Stimulated activated naive CD8-positive, alpha-beta T cell treated with anti-CD3 and anti-CD28 coated beads, Interleukin-15, amount 100 ng/mL, for 72 hours (primary cell): ENCODE results near the gene KCNA10.

Experiments used
- ATAC-seq: fragments of 150-1000 bp; cut with Tn5 transposase; 2 replicates; pipeline ENCODE4 v1.10.0; 2021; ENCODE audit warnings: mild to moderate bottlenecking, moderate library complexity
- DNase-seq, 2 donors: peaks; one replicate each; pipeline ENCODE4 v3.0.0; 2021 to 2022
- H3K27ac Mint-ChIP-seq, 2 donors: one replicate each; pipeline ENCODE4 v1.8.0; 2022; ENCODE audit warnings: mild to moderate bottlenecking in 2 of 2, mixed read lengths in 2 of 2, moderate library complexity in 2 of 2
- H3K27me3 Mint-ChIP-seq: one replicate; pipeline ENCODE4 v1.8.0; 2022; ENCODE audit warnings: mixed read lengths
- H3K4me1 Mint-ChIP-seq: one replicate; pipeline ENCODE4 v1.8.0; 2022; ENCODE audit warnings: mild to moderate bottlenecking, mixed read lengths
- H3K4me3 Mint-ChIP-seq, 2 donors: one replicate each; pipeline ENCODE4 v1.8.0; 2022; ENCODE audit warnings: mild to moderate bottlenecking in 2 of 2, mixed read lengths in 2 of 2, moderate library complexity in 1 of 2
- H3K9me3 Mint-ChIP-seq, 2 donors: one replicate each; pipeline ENCODE4 v1.8.0; 2022; ENCODE audit warnings: mixed read lengths in 2 of 2

KCNA10 gene

GRCh38 chr1:110480356-110481096 lies 38.4 kb downstream of the KCNA10 start:
- H3K27me3 Mint-ChIP-seq, result peaks cover 34% of the 10 kb centered on the region
- no peak for ATAC-seq
- no peak overlapping the region for H3K4me3 Mint-ChIP-seq

GRCh38 chr1:110478886-110479285 lies 40.1 kb downstream of the KCNA10 start:
- H3K27me3 Mint-ChIP-seq, result peaks cover 24% of the 10 kb centered on the region
- no peak for ATAC-seq
- no peak overlapping the region for H3K4me3 Mint-ChIP-seq
- no peak overlapping the region for H3K27ac Mint-ChIP-seq
- H3K4me1 Mint-ChIP-seq, result peaks cover 18% of the 10 kb centered on the region
- DNase-seq, result no peak
- no peaks in the 10 kb centered on the region for H3K9me3 Mint-ChIP-seq

More at GRCh38 chr1:110480356-110481096, 38.4 kb downstream of the KCNA10 start:
- no peak for DNase-seq
- Mint-ChIP-seq H3K4me1 (peaks cover 18% of the 10 kb centered on the region), H3K9me3 (no peaks in the 10 kb centered on the region), H3K27ac (no peak overlapping the region)

DNA sequence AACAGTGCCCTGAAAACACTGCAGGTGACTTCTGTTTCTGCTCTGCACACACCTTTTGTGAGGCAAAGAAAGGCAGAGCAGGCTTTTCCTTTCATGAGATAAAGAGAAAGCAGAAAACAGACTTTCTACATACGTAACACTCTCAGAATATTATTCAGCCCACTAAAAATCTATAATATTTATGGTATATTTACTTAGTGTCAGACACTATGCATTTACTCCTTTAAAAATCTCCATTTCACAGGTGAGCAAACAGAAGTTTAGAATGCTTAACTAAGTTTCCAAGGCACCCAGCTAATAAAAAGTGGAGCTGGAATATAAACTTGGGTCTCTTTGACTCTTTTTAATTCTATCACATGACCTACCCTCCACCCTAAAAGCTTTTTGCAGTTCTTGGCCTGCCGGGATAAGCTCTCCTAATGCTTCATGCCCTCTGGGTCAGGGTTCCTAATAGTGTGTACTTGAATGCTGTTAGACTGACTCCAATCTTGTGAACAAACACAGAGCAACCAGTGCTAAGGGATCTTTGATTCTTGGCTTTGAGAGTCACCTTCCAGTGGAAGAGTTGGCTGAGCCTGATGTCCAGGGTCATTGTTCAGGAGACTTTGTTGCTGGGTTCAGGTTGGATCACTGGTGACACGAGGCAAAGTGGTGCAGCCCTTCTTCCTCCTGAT lies 40.9 kb downstream of the KCNA10 start:
- Mint-ChIP-seq H3K4me3 (no peak overlapping the region), H3K9me3 (no peaks in the 10 kb centered on the region), H3K4me1 (peaks cover 13% of the 10 kb centered on the region), H3K27me3 (peaks cover 16% of the 10 kb centered on the region), H3K27ac (no peak overlapping the region)
- ATAC-seq, result no peak
- DNase-seq, result no peak

- no peak for ATAC-seq
- Mint-ChIP-seq H3K4me1 (peaks cover 11% of the 10 kb centered on the region), H3K4me3 (no peak overlapping the region), H3K27ac (no peak overlapping the region), H3K27me3 (peaks cover 12% of the 10 kb centered on the region), H3K9me3 (no peaks in the 10 kb centered on the region)
- no peak for DNase-seq
Measured at GRCh38 chr1:110477445-110477957, 41.5 kb downstream of the KCNA10 start.

- DNase-seq (no peak), ATAC-seq (peak; percentile 46)
- H3K4me3 Mint-ChIP-seq, result no peak overlapping the region
- peaks cover 11% of the 10 kb centered on the region for H3K4me1 Mint-ChIP-seq
- no peaks in the 10 kb centered on the region for H3K9me3 Mint-ChIP-seq
- peaks cover 12% of the 10 kb centered on the region for H3K27me3 Mint-ChIP-seq
- no peak overlapping the region for H3K27ac Mint-ChIP-seq
Measured at GRCh38 chr1:110477041-110477440, 41.9 kb downstream of the KCNA10 start.

DNA sequence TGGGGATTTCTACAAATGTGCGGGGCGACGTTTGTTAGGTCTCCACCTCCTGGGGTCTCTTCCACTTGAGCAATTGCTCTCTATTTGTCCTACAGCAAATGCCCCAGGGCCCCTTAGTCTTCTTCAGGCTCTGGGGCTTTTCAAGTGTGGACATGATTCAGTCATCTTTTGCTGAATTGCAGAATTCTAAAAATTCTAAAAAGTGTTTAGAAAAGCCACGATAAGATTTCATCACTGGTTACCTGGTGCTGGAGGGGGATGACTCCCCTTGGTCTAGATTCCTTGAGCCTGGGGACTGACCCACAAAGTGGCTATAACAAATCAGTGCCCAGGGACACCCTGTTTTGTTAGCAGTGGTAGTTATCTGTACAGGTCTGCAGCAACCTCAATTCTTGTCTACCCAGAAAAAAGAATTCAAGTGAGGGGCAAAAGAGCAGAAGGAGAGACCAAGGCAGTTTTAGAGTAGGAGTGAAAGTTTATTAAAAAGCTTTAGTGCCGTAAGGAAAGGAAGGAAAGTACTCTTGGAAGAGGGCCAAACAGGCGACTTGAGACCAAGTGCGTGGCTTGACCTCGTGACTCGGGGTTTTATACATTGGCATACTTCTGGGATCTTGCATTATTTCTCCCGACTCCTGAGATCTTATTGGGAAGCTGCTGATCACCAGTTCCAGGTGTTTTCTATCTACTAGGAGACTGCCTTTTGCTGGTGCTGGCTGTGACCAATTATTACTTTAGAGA lies 42.8 kb downstream of the KCNA10 start:
- no peak for DNase-seq
- no peak overlapping the region for H3K4me3 Mint-ChIP-seq
- no peak overlapping the region for H3K27ac Mint-ChIP-seq
- H3K9me3 Mint-ChIP-seq, result no peaks in the 10 kb centered on the region
- ATAC-seq, result no peak
- H3K27me3 Mint-ChIP-seq, result peaks cover 12% of the 10 kb centered on the region
- H3K4me1 Mint-ChIP-seq, result peaks cover 11% of the 10 kb centered on the region

- DNase-seq (no peak), ATAC-seq (no peak)
- H3K9me3 Mint-ChIP-seq, result no peaks in the 10 kb centered on the region
- peaks cover 11% of the 10 kb centered on the region for H3K4me1 Mint-ChIP-seq
- peak overlapping the region in 1 of 2 donors; percentile 85 for H3K27ac Mint-ChIP-seq
- H3K4me3 Mint-ChIP-seq, result no peak overlapping the region
- H3K27me3 Mint-ChIP-seq, result peaks cover 12% of the 10 kb centered on the region
Measured at GRCh38 chr1:110475362-110476027, 43.5 kb downstream of the KCNA10 start.

DNA sequence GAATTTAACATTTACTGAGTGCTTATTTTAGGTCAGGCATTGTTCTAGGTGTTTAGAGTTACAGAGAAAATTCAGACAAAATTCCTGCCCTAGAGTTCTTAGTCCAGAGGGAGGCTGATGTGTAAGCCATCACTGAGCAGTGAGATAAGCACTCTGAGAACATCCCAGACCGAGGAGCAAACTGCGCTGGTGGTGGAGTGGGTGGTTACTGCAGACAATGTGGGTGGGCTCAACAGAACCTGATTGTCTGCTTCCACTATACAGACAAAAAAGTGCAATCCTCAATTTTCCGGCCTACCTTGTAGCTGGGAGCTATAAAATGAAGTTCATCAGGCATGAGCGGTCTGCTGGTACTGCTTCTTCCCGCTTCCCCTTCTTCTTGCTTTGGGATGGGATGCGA lies 44.5 kb downstream of the KCNA10 start:
- H3K9me3 Mint-ChIP-seq, result no peaks in the 10 kb centered on the region
- no peak overlapping the region for H3K27ac Mint-ChIP-seq
- no peak for ATAC-seq
- peaks cover 11% of the 10 kb centered on the region for H3K4me1 Mint-ChIP-seq
- DNase-seq, result no peak
- no peak overlapping the region for H3K4me3 Mint-ChIP-seq
- peaks cover 7% of the 10 kb centered on the region for H3K27me3 Mint-ChIP-seq

DNA sequence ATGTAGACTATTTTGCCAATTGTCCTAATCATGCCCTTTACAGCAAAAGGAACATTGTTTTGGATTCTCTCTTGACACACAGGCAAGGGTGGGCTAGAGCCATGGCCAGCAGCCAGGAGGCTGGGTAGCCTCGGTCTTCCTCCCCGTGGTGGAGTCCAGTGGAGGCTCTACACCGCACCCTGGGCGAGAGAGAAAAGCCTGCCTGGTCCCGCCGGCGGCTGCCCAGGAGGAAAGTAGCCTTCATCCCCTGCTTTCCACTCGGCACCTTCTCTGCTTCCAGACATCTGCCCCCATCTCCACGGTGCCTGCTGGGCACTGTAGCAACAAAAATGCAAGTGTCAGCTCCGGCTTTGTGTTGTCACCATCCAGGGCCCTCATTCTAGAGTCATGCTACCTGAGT lies 46.4 kb downstream of the KCNA10 start:
- Mint-ChIP-seq H3K4me1 (peaks cover 7% of the 10 kb centered on the region), H3K9me3 (no peaks in the 10 kb centered on the region), H3K4me3 (no peak overlapping the region), H3K27me3 (peaks cover 7% of the 10 kb centered on the region), H3K27ac (peak overlapping the region in 1 of 2 donors; percentile 42)
- DNase-seq, result no peak
- ATAC-seq, result no peak

DNA sequence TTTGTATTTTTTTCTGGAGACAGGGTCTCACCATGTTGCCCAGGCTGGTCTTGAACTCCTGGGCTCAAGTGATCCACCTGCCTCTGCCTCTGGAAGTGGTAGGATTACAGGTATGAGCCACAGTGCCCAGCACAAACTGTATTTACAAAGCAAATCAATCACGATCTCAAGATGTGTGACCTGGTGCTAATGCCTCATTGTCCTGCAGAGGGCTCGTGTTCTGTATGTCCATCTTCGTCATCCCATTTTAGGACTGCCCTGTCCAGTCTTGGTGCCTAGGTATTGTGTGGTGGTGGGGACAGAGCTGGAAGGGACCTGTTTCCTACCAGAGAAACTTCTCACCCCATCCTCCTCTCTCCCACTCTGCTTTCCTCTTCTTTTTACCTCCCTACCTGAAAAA lies 47.8 kb downstream of the KCNA10 start:
- H3K4me1 Mint-ChIP-seq, result no peaks in the 10 kb centered on the region
- no peaks in the 10 kb centered on the region for H3K27me3 Mint-ChIP-seq
- no peak overlapping the region for H3K4me3 Mint-ChIP-seq
- no peak for ATAC-seq
- no peak for DNase-seq
- no peaks in the 10 kb centered on the region for H3K9me3 Mint-ChIP-seq
- peak overlapping the region in 1 of 2 donors; percentile 62 for H3K27ac Mint-ChIP-seq
